Activated naive CD4-positive, alpha-beta T cell treated with anti-CD3 and anti-CD28 coated beads, Interleukin-2, amount 50 U/mL, for 16 hours (primary cell): ENCODE measurements around the gene CD48.
A peak's percentile ranks its signal among the peaks of the same experiment; 100 is the strongest.

Experiments used
- DNase-seq: peaks from one replicate; pipeline ENCODE4 v3.0.0-alpha.2; 2020

Gene CD48

DNA sequence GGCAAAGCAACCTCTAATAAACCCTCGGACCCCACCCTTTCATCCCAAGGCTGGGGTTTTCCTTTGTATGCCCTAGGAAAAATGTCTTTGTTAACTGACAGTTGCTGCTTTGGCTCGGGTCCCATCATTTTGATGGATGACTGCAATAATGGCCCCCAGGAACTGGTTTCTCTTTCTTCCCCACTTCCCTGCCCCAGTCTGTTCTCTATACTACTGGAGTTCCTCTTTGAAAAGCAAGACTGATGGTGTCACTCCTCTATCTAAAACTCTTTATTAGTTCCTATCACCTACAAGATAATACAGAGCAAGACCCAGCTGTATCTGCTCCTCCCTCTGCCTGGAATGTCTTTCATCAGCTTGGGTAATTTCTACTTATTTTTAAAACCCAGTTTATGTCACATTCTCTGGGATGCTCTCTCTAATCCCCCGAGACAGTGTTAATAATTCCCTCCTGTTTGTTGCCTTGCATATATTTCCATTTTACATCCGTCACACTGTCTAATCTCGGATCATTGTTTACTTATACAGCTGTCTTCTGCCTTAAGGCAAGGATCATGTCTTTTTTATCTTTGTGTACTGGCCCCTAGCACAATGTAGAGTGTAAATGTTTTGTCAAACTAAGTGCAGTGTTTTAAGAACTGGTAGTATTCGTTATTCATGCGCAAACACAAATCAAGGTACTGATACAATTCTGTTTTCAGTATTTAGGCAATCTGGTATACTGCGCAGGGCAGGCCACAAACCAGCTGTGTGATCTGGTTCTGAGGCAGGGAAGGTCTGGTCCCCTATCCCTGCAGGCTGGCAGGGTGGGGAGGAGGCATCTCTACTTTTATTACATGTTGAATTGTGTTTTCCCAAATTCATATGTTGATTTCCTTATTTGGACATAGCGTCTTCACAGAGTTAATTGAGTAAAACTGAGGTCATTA lies 80.8 kb downstream of the CD48 start:
- no peak for DNase-seq

DNA sequence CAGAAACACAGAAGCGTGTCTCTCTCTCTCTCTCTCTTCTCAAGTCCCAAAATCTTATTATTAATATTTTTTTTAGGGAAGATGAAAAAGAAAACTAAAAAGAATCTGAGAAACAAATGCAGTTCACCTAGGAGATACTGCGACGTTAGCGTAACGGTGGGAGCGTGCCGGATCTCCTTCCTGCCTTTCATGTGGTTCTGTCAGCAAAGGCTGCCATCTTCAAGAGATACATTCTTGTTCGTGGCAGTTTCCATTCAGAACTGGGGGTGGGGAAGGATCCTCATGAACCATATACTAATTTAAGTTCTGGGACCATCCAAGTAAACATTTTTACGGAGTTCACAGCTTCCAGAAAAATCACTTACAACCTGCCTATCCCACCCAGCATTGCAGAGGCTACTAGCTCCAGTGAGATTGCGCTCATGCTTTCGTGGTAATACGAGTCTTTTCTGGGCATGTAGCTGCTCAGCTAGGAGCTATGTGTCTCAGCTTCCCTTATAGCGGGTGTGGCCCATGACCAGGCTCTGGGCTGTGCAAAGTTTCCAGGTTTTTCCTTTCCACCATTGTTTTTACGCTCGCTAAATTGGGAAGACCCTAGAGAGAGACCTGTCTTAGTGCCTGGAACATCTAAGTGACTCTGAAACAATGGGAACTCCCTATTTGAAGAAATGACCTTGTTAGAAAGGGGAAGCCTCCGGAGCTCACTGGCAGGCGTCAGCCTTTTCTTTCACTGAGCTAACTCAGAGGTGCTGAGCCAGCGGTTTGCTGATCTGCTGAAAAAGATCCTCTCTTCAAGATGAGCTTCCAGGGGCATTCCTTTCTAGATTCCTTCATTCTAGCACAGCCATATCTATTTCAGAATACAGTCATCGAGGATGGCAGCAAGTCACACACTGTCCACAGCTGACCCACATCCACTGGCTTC lies 82.1 kb downstream of the CD48 start:
- peak; percentile 65 for DNase-seq

GRCh38 chr1:160628799-160629263 lies 82.8 kb downstream of the CD48 start:
- no peak for DNase-seq
